ENCODE measurements around the gene DOCK10.

- TF ChIP-seq PATZ1 (CRISPR knock-in tag; IDR thresholded peaks at IDR 0.05; ENCODE audit: borderline replicate concordance) (no peak), CREB5 (CRISPR knock-in tag; IDR thresholded peaks at IDR 0.05; ENCODE audit: low read depth) (no peak), ZFP3 (CRISPR knock-in tag; IDR thresholded peaks at IDR 0.05) (no peak), CSDC2 (CRISPR knock-in tag; IDR thresholded peaks at IDR 0.05) (no peak), RARB (CRISPR knock-in tag; IDR thresholded peaks at IDR 0.05) (no peak), TCF4 (CRISPR knock-in tag; IDR thresholded peaks at IDR 0.05; ENCODE audit: borderline replicate concordance) (no peak), ARNTL (CRISPR knock-in tag; IDR thresholded peaks at IDR 0.05; ENCODE audit: borderline replicate concordance, low read depth) (no peak), ZNF70 (CRISPR knock-in tag; IDR thresholded peaks at IDR 0.05) (no peak), CSRNP3 (CRISPR knock-in tag; IDR thresholded peaks at IDR 0.05) (no peak), ESRRG (CRISPR knock-in tag; IDR thresholded peaks at IDR 0.05) (no peak), TSHZ2 (CRISPR knock-in tag; IDR thresholded peaks at IDR 0.05) (no peak), ZNF8 (CRISPR knock-in tag; IDR thresholded peaks at IDR 0.05) (no peak), GLIS3 (CRISPR knock-in tag; IDR thresholded peaks at IDR 0.05) (no peak)
Observed at GRCh38 chr2:225030203-225030602, 12.1 kb downstream of the DOCK10 start.
